Measurements from ENCODE around the gene SLIT3.

- TF ChIP-seq CTCF (IDR thresholded peaks at IDR 0.05) (no peak), POLR2A (IDR thresholded peaks at IDR 0.05) (no peak)
Observed at GRCh38 chr5:168658394-168658793, 642.5 kb downstream of the SLIT3 start.
